Effector CD8-positive, alpha-beta T cell (primary cell): ENCODE measurements around the gene GART.
"Not testable (repeated sequence)": the region's sequence is repeated elsewhere in the genome, so short reads cannot be mapped to it uniquely, and the experiment has no call there.

Source experiments
- DNase-seq: peaks from one replicate; lab custom pipeline; 2025; lab: John Stamatoyannopoulos, UW

Gene GART

DNA sequence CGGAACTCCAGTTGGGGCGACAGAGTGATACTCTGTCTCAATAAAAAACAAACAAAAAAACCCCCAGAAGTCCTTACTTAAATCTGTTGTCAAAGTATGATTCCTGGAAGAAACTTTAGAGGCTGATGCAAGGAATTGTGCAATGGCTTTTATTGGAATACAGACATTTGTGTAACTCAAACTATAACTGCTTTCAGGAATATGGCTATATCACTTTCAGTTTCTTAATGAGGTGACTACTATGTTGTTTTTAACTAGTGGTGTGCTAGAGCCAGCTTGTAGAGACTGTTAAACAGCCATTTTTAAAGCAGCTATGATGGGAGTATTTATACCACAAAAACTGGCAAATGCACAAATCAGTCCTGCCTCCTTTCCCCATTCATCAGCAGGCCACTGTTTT lies 27.7 kb downstream of the GART start:
- no peak for DNase-seq

DNA sequence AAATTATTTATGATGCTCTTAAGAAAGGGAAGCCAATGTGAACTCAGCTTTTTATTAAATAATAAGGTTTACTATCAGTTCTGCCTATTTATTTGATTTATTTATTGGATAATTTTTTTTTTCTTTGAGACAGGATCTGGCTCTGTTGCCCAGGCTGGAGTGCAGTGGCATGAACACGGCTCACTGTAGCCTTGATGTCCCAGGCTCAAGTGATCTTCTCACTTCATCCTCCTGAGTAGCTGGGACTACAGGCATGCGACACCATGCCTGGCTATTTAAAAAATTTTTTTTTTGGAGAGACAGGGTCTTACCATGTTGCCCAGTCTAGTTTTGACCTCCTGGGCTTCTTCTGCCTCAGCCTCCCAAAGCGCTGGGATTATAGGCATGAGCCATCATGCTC lies 29.4 kb downstream of the GART start:
- DNase-seq = no peak

DNA sequence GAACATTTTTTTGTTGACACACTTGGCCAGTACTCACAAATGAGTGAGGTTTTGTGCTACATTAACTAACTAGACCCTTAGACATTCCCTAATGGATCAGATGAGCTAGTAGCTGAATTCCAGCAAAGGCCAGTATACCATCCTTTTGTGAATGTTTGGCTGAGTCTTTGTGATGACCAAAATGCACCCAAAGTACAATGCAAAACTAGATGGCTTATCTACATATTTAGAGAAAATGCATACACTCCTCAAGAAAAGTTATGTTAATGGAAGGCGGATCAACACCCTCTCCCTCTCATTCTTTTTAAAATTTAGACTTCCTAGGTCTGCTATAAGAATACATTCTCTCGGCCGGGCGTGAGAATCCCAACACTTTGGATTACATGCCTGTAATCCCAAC lies 30.3 kb downstream of the GART start:
- DNase-seq = no peak

DNA sequence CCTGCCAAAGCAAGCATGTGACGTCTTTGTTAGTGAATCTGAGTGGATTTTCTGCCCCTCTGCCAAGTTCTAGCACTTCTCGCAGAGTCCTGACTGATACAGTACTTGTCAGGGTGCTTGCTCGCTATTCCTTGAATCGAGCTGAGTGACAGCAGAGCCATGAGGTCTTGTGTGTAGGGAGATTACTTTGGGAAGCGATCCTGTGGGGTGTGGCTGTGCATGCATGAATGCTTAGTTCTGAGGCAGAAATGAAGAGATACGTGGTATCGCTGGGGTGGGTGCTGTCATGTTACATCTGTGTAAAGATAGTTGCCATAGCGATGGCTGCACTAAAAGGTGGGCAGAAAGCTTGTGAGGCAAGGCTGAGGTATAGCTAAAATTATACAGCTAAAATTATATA lies 31.1 kb downstream of the GART start:
- DNase-seq = no peak

DNA sequence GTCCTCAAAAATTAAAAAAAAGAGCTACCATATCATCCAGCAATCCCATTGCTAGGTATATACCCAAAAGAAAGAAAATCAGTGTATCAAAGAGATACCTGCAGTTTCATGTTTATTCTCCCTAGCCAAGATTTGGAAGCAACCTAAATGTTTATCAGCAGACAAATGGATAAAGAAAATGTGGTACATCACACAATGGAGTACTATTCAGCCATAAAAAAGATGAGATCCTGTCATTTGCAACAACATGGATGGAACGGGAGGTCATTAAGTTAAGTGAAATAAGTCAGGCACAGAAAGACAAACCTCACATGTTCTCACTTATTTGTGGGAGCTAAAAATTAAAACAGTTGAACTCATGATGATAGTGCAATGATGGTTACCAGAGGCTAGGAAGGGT lies 34.9 kb downstream of the GART start:
- not testable (repeated sequence) for DNase-seq

DNA sequence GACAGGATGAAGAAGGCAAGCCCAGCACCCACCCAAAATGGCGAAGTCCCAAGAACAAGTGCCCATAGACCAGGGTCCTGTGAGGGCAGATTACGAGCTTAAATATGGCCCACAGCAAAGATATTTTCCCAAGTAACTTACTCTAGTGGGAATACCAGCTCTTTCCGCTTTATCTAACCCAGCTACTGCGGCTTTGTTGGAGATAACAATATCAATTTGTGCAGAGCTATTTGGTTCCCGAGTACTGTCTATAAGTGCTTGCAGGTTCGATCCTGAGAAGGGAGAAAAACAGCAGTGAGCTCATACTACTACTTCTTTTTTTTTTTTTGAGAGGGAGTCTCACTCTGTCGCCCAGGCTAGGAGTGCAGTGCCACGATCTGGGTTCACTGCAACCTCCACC lies 36.1 kb downstream of the GART start:
- DNase-seq = no peak

DNA sequence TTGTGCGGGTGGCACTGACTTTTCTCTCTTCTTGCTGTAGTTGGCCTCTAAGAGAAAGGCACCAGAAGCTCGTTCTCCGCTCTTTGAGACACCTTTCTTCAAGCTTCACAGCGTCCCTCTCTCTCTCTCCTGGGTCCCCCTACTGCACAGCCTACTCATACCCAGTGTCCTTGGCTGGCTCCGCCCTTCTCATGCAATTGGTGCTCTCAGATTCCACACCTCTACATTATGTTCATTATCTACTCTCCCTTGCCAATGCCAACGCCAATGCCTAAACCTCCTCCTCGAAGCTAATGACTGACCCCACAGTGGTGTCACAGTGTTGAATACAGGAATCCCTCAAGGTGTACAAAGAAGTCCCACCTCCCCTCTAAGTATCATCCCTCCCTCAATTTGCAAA lies 45.6 kb downstream of the GART start:
- no peak for DNase-seq

DNA sequence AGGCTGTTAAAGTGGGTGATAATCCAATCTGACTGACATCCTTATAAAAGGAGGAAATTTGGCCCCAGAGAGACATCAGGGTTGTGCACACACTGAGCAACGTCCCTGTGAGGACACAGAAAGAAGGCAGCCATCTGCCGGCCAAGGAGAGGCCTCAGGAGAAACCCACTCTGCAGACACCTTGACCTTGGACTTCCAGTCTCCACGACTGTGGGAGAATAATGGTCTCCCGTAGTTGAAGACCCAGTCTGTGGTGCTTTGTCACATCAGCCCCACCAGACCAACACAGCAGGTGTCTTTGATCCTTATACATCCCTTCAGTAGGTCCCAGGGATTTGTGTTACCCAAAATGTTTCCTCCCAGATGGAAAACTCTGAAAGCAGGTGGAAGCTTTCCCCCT lies 46.2 kb downstream of the GART start:
- DNase-seq = no peak

DNA sequence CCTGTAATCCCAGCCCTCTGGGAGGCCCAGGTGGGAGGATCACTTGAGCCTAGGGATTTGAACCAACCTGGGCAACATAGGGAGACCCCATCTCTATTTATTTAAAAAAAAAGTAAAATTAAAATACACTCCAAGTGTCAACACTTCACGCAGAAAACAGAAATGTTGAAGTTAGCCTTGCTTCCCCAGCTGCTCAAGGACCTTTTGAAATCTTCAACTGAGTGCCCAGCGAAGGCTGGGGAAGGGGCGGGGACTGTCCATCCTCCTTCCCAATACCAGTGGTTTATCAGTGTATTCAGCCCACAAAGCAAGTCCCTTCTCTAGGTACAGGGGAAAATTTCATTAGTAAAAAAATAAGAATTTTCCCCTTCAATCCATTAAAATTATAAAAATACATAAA lies 48.2 kb downstream of the GART start:
- no peak for DNase-seq

DNA sequence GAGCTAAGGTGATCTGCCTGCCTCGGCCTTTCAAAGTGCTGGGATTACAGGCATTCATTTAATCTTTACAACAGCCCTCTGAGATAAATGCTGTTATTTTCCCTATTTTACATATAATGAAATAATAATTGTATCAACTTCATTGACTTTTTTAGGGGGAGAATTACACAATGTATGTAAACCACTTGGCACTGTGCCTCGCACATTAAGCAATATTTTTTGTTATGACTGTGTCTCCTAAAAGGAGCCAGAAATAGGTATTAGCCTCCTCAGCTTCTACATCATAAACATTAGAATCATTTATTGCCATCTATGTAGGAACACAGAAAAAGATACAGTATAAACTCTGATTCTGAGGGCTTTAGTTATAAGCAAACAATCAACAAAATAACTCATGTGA lies 49.3 kb downstream of the GART start:
- DNase-seq = no peak

DNA sequence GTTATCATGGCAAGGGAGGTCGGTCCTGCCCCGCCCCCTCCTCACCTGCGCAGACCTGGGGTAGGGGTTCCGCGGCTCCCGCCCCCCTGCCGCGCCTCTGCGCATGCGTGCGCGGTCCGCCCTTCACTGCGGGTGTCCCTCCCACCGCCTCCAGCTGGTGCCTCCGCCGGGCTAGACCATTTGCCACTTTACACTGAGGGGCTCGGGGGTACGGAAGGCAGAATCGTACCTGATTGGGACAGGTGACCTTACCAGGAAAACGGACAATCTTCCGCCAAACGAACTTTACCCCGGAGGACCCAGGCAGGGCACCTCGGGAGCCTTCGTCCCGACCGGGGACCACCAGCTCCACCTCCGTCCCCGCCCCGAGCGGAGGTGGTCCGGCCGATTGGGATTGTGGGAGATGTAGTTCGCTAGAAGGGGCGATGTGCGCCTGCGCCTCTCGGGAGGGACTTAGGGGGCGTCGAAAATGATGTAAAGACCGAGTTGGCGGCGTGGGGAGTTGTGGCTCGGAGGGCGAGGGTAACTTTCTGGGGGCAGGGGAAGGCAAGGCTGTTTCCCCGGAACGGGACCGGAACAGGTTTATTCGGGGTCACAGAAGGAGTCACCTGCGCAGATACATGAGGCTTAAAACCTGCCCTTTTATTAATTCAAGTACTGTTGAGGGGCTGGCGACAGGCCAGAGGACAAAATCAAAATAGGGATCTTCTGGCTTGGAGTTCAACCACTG lies 50.4 kb downstream of the GART start, which contains the start of gene DNAJC28:
Gene DNAJC28, minus strand, starts transcription at position 344 of the 730 bp plus-strand sequence. CDS start 2,323 bp downstream, outside the sequence.
- peak; percentile 97 for DNase-seq

DNA sequence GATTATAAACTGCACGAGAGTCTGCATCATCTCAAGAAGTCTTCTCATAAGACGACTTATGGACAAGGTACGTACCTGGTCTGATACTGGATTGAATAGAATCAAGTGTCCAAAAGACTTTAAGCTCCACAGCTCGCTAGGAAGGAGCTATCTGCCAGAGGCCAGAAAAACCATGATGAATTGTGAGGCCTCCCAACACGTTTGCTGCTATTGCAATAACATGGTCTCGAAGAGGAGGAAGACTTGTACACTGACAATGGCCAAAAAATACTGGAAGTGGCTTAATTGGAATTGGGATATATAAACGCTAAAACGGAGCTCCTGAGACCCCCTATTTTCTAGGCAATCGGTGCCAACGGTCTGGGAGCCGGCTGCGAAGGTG lies 50.9 kb downstream of the GART start:
- DNase-seq = no peak

DNA sequence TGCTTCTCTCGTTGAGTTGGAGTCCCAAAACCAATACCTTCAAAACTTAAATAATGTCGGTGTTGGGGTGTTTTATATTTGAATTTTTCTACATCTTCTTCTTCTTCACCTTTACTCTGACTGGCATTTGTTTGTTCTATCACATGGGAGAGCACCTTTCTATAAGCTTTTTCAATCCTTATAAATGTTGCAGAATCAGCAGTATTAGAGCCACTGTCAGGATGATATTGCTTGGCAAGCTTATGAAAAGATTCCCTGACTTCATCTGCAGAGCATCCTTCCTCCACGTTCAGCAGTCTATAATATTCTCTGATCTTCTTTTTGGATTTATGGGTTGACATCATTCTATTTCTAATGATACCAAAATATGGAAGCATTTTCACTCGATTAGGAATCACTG lies 53.0 kb downstream of the GART start:
- no peak for DNase-seq

DNA sequence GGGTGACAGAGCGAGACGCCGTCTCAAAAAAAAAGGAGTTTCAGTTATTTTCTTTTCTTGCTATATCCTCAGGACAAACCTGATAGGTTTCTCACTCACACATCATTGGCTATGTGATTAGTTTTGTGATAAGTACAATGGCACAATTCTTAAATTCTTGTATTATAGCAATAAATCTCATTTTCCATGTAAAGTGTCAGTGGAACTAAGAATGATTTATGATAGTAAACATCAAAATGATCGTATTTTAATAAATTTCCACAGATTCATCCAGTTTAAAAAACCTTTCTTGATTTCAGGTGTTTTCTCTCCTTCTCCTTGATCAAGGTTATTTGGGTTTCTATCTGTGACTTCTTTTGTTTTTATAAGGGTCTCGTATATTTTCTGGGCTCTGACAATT lies 53.9 kb downstream of the GART start:
- DNase-seq = no peak

DNA sequence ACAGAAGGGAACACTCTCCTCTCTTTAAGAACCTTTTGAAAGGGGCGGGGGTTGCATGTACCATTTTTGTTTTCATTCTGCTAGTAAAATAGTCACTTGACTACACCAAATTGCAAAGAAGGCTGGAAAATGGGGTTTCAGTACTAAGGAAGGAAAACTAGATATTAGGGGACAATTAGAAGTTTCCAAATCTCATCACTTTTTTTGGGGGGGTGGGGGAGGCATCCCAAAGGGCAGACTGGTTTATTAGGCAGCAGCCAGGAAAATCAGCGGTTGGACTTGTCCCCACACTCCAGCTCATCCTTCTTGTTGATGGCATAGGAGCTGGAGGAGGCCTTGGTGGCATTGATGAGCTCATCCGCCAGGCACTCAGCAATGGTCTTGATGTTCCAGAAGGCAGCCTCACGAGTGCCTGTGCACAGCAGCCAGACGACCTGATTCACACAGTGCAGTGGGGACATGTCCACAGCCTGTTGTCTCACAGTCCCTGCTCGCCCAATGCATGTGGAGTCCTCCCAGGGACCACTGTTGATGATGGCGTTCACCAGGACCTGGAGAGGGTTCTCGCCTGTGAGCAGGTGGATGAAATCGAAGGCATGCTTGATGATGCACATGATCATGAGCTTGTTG lies 60.5 kb downstream of the GART start:
- DNase-seq = no peak

DNA sequence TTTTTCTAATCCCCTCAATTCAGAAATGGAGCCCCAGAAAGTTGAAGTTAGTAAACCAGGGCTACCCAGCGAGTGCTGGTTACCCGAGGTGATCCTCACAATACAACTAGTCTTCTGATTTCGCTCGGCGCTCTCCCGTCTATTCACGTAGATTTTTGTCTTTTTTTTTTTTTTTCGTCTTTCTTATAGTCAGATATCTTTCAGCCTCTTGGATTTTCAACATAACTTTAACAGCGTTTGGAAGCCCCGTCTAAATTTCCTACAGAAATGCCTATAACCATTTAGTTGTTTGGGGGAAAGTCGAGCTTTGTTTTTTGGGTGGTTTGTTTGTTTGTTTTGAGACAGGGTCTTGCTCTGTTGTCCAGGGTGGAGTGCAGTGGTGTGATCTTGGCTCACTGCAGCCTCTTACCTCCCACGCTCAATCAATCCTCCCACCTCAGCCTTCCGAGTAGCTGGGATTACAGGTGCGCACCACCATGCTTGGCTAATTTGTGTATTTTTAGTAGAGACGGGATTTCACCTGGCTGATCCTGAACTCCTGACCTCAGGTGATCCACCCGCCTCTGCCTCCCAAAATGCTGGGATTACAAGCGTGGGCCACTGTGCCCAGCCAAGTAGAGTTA lies 61.3 kb downstream of the GART start:
- no peak for DNase-seq

DNA sequence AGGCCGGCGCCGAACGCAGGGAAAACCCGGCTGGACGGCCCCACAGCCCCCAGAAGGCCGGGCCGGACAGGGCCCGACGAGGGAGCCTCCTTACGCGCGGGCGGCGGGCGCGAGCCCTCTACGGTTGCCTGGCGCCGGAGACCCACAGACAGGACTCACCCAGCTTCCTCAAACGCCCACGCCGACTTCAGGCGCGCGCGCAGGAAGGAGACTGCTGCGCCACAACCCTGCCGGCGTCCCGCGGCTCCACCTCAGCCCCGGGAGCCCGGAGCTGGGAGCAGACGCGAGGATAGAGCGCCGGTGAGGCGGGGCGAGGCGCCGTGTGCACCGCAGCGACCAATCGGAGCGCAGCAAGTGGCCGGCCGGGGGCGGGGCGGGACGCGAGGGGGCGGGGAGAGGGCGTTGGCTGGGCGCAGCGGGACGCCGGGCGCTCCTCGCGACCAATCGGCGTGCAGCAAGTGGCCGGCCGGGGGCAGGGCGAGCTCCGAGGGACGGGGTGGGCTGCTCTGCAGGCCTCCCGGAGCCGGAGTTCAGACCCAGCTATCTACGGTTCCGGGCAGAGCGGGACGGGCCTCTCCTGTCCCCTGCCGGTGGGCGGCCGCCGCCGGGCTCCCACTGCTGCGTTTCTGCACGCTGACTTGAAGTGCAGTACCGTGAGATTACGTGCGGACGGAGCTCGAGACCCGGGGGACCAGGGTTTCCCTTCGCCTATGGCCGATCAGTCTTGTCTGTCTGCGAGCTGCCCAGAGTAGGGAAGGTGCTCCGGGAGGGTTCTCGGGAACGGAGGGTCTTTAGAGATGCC lies 62.0 kb downstream of the GART start, which contains the start of gene TMEM50B:
Gene TMEM50B, minus strand, starts transcription at position 296 of the 802 bp plus-strand sequence. CDS start 11,089 bp downstream, outside the sequence.
- DNase-seq = peak; percentile 95

DNA sequence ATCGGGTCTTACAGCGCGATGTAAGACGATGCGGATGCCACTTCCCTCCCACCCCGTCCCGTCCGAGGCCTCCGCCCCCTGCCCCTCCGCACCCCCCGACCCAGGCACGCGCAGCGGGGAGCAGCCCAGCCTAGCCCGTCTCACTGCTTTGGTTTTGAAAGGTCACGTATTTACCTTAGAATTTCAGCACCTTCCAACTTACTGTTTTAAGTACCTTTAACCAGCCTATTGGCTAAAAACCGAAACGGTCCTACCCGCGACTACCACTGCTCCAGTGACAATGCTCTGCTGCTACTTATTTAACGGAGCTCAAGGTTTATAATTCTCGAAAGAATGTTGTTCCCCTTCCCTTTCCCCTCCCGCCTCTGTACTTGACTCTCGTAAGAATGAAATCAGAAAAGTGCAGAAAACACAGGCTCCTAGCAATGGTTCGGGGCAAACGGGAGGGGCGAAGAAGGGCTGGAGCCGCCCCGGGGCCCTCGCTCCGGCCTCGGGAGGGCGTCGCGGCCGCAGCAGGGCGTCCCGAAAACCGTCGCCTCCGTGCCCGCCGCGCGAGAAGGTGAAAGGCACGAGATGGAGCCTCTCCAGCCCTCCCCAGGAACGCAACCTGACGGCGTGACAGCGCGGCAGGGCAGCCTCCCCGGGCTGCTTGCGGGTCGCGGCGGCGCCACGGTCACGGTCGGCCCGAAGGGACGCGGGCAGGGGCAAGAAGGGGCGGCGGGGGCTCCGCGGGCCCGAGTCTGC lies 62.8 kb downstream of the GART start:
- peak; percentile 39 for DNase-seq

DNA sequence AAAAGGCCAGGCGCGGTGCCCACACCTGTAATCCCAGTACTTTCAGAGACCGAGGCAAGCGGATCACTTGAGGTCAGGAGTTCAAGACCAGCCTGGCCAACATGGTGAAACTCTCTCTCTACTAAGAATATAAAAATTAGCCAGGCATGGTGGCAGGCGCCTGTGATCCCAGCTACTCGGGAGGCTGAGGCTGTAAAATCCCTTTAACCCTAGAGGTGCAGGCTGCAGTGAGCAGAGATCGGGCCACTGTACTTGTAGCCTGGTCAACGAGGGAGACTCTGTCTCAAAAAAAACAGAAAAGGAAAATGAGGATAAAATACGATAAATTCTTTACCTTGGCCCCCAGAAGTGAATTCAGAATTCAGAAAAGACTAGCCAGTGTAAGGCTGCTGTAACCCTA lies 63.7 kb downstream of the GART start:
- DNase-seq = no peak

DNA sequence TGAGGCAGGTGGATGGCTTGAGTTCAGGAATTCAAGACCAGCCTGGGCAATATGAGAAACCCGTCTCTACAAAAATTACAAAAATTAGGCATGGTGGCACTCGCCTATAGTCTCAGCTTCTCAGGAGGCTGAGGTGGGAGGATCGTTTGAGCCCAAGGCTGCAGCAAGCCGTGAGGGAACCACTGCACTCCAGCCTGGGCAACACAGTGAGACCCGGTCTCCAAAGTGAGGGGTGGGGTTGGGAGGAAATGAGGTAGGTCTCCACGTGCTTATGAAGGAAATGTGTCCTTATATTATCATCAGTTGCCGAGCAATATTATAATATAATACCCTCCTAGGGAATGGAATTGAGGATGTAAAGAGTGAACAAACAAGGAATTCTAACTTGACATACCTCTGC lies 64.9 kb downstream of the GART start:
- no peak for DNase-seq

DNA sequence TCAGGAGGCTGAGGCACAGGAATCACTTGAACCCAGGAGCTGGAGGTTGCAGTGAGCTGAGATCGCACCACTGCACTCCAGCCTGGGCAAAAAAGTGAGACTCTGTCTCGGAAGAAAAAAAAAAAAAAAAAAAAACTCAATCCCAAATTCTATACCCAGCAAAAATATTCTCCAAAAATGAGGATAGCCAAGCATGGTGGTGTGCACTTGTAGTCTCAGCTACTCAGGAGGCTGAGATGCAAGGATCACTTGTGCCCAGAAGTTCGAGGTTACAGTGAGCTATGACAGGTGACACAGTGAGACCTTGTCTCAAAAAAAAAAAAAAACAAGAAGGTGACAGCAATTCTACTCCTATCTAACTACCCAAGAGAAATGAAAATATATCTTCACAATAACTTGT lies 68.6 kb downstream of the GART start:
- DNase-seq = no peak

DNA sequence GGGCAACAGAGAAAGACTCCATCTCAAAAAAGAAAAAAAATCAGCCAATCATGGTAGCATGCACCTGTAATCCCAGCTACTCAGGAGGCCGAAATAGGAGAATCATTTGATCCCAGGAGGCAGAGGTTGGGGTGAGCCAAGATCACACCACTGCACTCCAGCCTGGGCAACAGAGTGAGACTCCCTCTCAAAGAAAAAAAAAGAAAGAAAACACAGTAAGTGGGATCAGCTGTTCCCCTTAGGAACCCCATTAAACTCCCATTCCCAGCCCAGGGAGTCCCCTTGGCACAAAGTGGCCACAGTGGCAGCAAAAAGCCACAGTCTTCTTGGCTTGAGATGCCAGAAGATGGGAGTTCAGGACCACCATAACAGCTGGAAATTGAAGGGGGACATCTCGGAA lies 71.2 kb downstream of the GART start:
- no peak for DNase-seq
